HG02759 (cell line): ENCODE results near the gene AGPAT3.

Source experiments
- ATAC-seq: cut with Tn5 transposase; IDR thresholded peaks from one replicate; pipeline ENCODE4 v1.9.1; 2021; ENCODE audit warnings: mild to moderate bottlenecking, moderate library complexity; ENCODE audit not compliant: unreplicated experiment

The AGPAT3 gene

DNA sequence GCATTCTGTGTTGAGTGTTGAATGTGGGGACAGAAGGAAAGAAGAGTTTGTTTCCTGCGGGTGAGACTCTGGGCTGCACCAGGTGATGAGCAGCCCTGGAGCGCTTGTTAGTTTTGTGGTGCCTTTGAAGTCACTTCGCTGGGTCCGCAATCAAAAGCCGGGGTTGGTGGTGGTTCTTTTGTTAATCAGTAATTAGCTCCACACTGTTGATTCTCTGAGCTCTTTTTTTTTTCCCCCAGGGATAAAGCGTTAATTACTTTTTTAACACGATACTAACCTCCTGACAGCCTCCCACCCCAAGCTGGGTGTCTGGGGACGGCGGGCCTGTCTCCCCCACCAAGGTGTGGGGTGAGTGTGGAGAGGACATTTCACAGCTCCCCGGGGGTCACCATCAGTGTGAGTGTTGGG is 56.6 kb downstream of the AGPAT3 start:
- ATAC-seq: no peak

DNA sequence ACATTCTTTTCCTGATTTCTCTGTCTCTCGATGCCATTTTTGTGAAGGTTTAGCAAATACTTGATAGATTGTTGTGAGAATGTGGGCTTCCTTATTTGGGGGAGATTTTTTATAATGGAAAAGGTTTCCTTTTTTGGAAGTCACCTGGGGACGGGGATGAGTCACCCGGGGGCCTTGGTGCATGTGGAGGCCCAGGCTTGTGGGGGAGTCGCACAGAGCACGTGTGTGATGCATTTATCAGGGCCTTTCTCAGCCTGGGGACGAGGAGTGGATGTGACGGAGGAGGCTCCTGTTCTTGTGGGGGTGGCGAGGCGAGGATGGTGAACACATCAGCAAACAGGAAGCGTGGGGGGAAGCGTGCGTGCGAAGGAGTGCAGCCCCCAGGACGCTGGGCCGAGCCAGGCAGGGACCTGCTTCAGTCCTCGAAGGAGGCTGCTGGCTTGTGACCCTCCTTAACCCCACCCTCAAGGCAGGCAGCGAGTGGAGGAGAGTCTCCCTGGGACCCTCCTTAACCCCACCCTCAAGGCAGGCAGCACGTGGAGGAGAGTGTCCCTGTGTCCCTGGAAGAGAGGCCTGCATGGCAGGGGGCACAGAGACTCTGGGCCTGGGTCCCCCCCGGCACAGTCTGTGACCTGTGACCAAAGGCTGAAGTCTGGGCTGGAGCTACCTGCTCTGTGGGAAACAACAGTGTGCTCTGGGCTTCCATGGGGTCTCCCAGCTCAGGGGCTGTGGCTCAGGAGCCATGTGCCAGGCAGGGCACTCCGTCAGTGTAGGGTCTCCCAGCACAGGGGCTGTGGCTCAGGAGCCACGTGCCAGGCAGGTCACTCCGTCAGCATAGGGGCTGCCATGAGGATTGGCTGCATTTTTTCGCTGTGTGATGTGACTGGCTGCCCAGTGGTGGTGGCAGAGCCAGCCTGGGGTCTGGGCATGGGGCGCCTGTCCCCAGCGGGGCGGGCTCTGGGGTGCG is 57.2 kb downstream of the AGPAT3 start:
- peak; percentile 38 for ATAC-seq

- no peak for ATAC-seq
Observed at GRCh38 chr21:43922949-43923348, 57.9 kb downstream of the AGPAT3 start.

DNA sequence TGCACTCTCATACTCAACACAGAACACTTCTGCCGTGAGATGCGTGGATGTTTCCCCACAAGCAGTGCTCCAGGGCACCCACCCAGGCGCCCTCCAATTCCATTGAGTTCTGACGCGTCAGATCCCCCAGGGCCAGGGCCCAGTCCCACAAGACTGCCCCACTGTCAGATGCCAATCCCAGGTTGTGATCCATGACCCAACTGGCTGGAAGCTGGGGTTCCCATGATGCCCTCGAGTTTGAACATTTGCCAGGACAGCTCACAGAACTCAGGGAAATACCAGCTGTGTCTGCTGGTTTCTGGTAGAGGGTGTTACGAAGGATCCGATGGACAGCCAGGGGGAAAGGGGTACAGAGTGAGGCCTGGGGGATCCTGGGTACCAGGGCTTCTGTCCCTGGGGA is 58.4 kb downstream of the AGPAT3 start:
- ATAC-seq: no peak

GRCh38 chr21:43924421-43925095 is 59.5 kb downstream of the AGPAT3 start:
- no peak for ATAC-seq

- ATAC-seq: no peak
Observed at GRCh38 chr21:43925096-43925481, 60.1 kb downstream of the AGPAT3 start.

- ATAC-seq: no peak
Observed at GRCh38 chr21:43925609-43926008, 60.6 kb downstream of the AGPAT3 start.

DNA sequence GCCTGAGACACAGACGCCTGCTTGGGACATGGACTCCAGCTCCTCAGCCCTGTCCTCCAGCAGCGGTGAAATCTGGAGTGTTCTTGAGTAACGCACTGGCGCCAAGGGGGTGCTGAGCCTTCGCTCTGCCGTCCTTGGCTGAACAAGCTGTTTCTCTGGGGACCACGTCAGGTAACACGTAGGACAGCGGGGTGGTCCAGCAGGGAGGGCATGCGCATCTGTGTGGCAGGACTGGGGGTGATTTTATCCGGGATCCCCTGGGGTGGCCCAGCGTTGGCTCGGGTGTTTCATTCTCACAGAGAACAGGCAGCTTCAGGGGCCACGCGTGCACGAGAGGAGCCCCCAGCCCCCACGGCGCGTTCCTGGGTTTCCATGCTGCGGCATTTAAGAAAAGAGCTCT is 61.2 kb downstream of the AGPAT3 start:
- no peak for ATAC-seq

DNA sequence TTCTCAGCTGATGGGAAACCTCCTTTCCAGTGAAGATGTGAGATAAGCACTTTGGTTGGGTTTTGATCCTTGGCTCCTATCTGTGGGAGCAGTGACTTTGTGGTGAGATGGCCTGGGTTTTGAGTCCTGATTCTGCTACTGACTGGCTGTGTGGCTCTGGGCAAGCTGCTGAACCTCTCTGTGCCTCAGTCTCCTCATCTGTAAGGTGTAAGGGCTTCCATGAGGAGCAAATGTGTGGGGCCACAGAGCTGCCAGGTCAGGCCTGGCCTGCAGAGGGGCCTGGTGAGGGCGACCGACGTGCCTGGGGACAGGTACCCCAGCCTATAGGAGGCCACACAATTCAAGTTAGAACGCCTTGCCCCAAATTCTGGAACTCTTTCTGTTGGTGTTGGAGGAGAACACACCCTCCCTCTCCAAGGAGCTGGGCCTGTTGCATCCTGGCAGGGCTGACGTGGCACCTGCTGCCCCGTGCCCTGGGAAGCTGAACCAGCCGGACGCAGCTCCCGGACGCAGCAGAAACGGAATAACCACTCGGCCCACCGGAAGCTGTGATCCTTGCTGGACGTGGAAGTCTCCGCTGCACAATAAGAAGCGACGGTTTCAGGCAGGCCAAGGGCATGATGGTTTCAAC is 62.7 kb downstream of the AGPAT3 start:
- no peak for ATAC-seq

DNA sequence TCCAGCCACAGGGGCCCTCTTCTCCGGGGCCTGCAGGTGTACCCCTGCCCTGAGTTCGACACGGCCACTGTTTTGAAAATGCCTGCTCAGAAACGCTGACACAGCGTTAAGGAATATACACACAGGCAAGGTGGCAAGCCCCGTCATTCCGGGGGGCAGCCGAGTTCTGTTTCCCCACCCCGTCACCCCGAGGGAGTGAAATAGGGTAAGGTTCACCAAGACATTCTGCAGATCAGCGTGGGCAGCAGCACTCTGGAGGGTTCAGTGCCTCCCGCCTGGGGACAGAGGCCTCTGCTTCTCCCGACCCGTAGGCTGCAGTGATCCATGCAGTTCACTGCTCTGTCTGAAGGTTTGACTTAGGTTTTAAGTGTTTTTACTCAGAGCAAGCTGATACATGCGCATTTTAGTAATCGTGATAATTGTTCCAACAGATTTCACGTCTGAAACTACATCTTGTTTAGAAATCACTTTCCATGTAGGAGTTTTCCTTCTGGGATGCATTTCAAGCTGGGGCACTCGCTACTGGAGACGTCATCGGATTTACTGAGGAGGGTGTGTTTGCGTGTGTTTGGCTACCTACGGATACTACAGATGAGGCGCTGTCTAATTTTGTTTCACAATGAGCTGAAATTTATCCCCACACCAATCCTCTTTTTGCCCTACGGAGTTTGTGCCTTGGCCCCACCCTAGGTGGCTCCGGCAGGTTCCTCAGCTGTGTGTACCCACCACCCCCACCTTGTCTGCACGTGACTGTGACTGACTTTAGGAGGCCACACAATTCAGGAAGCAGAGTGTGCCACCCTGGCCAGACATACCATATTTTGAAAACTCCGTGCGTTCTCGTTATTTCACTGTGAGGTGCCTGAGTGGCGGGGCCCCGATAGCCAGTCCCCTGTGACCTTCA is 63.5 kb downstream of the AGPAT3 start:
- ATAC-seq: no peak

GRCh38 chr21:43929217-43929971 is 64.4 kb downstream of the AGPAT3 start:
- ATAC-seq: no peak

- no peak for ATAC-seq
Observed at GRCh38 chr21:43930074-43930847, 65.2 kb downstream of the AGPAT3 start.

DNA sequence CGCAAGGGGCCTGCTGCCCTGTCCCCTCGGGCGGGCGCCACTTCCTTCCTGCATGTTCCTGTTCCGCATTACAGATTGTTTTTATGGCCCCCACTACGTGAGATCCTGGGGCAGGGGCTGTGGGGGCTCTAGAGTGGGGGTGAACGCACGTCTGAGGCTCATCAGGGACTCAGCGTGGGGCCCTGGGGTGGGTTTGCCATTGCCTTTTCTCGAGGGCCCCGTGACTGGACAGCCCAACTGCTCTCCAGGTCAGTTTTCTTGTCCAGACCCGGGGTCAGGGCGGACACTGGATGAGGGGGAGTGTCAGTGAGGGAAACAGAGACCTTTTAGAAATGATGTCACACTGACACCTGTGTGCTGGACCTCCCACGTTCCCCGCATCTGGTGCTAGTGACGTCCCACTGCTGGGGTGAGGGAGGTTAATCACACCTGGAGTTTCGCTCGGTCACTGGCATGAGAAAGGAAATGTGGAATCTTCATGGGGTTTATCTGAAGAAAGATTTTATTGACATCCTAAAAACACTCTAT is 65.9 kb downstream of the AGPAT3 start:
- no peak for ATAC-seq

DNA sequence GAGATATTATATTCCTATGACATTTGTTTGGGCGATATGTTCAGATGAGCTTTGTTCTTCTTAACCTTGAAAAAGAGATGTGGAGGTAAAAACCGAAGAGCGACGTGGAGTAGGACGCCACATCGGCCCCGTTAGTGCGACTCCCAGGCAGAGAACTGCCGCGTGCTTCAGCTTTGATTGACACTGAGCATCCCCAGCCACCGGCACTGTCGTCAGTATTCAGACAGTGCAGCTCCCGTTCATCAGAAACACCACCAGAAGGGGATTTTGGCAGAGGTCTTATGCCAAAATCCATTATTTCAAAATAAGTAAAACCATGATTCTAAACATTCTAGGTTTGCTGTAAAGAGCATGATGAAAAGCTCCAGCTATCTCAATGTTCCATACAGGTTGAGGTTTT is 66.5 kb downstream of the AGPAT3 start:
- no peak for ATAC-seq

DNA sequence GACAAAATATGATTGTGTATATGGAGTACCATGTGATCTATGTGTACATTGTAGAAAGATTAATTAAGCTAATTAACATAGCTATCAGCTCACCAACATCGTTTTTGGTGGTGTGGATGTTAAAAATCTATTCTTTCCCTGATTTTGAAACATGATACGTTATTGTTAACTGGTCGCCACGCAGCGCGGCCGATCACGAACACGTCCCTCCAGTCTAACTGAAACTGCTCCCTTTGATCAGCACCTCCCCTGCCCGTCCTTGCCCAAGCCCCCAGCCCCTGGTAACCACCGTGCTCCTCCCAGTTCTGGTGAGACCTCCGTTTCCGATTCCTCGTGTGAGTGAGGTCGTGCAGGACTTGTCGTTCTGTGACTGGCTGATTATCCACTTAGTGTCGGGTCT is 67.0 kb downstream of the AGPAT3 start:
- ATAC-seq: no peak

DNA sequence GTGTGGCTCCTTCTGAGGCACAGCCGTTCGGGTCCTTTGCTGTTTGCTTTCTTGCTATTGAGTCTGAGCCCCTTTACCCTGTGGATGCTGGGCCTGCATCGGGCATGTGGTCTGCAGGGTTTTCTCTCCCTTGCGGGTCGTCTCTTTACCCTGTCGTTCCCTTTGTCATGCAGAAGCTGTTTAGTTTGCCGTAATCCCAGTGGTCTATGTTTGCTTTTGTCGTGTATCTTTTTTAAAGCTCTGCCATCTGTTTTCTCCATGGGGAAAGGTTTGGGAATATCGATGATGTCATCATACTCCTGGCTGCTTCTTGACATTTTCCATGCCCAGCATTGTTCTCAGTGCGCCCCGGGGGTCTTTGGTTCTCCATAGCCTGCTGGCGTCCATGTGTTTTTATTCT is 68.2 kb downstream of the AGPAT3 start:
- ATAC-seq: no peak

DNA sequence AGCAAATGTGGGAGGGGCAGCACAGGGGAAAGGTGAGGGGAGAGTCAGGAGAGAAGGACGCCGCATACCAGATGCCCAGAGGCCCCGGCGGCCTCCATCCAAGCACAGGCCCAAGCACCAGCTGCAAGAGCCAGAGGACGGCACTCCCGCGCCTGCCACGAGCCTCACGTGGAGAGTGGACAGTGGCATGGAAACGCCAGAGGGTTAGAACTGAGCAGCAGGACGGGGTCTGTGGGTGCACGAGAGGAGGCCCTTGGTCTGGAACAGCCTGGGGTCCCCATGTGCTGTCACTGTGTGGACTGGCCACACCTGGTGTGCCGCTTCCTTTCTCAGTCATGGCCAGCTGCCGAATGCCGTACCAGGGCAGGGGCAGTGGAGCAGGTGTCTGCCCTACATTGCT is 68.7 kb downstream of the AGPAT3 start:
- no peak for ATAC-seq

- no peak for ATAC-seq
Observed at GRCh38 chr21:43934116-43934515, 69.1 kb downstream of the AGPAT3 start.
